Measurements from ENCODE around the gene CENPX. TPM values are rescaled to one million over a fixed set of nuclear protein-coding genes. Genes with fewer than 3 reads are reported as not detected.
"Not testable (repeated sequence)": the region's sequence is repeated elsewhere in the genome, so short reads cannot be mapped to it uniquely, and the experiment has no call there.

Gene CENPX
- total and polyA plus RNA-seq, 12 donors: 15.8 to 132 (median 23.6) TPM

- intact Hi-C loops (cut with DNase I): no loop called here
Measured at GRCh38 chr17:81983011-81983638, 39.6 kb downstream of the CENPX start.

GRCh38 chr17:81981511-81981910 is 41.2 kb downstream of the CENPX start:
- Histone ChIP-seq H3K4me1 (peaks cover 3 to 21% (median 15%) of the 10 kb centered on the region in 9 donors), H3K36me3 (peaks cover 0 to 67% (median 8%) of the 10 kb centered on the region in 9 donors)
- intact Hi-C loops (cut with DNase I); ATAC-seq; DNase-seq; H3K4me3 ChIP-seq; H3K27ac ChIP-seq; H3K27me3 ChIP-seq; H3K9me3 ChIP-seq: not testable (repeated sequence)
- WGBS, 2 donors: 97% methylated on average over 12 of the region's 12 CpGs

More at GRCh38 chr17:81983011-81983638, 39.6 kb downstream of the CENPX start:
- H3K36me3 ChIP-seq: peaks cover 0 to 80% (median 8%) of the 10 kb centered on the region in 9 donors
- no peak for ATAC-seq
- peaks cover 0 to 15% (median 8%) of the 10 kb centered on the region in 9 donors for H3K4me1 ChIP-seq
- H3K4me3 ChIP-seq: no peak overlapping the region
- 93 to 95% methylated on average over 35 of the region's 35 CpGs for WGBS, 2 donors
- TF ChIP-seq CTCF (IDR thresholded peaks at IDR 0.05): no peak
- H3K9me3 ChIP-seq: no peaks in the 10 kb centered on the region
- no peak overlapping the region for H3K27ac ChIP-seq
- no peak for DNase-seq
- no peaks in the 10 kb centered on the region for H3K27me3 ChIP-seq

- Histone ChIP-seq H3K4me3 (no peak overlapping the region), H3K4me1 (peaks cover 4 to 24% (median 16%) of the 10 kb centered on the region in 9 donors), H3K27ac (no peak overlapping the region), H3K36me3 (peaks cover 0 to 60% (median 8%) of the 10 kb centered on the region in 9 donors), H3K9me3 (no peaks in the 10 kb centered on the region), H3K27me3 (no peaks in the 10 kb centered on the region)
- TF ChIP-seq CTCF (IDR thresholded peaks at IDR 0.05): no peak
- no peak for ATAC-seq
- 82 to 83% methylated on average over 9 of the region's 9 CpGs for WGBS, 2 donors
- DNase-seq: no peak
- intact Hi-C loops (cut with DNase I): no loop called here
Measured at GRCh38 chr17:81980707-81981343, 41.9 kb downstream of the CENPX start.

GRCh38 chr17:81980122-81980521 is 42.6 kb downstream of the CENPX start:
- no peak for TF ChIP-seq CTCF (IDR thresholded peaks at IDR 0.05)
- H3K4me1 ChIP-seq: peaks cover 4 to 24% (median 16%) of the 10 kb centered on the region in 9 donors
- intact Hi-C loops (cut with DNase I): no loop called here
- no peaks in the 10 kb centered on the region for H3K27me3 ChIP-seq
- no peak overlapping the region for H3K27ac ChIP-seq
- 91 to 93% methylated on average over 4 of the region's 4 CpGs for WGBS, 2 donors
- peaks cover 0 to 53% (median 2%) of the 10 kb centered on the region in 9 donors for H3K36me3 ChIP-seq
- ATAC-seq (no peak), DNase-seq (no peak)
- H3K4me3 ChIP-seq: no peak overlapping the region
- H3K9me3 ChIP-seq: no peaks in the 10 kb centered on the region
